ENCODE measurements around the gene HSD11B1. TPM values are rescaled to one million over a fixed set of nuclear protein-coding genes. Genes with fewer than 3 reads are reported as not detected.

Gene HSD11B1
- polyA plus RNA-seq, 1 donor (not counting 4 experiments of a cell fraction or from before 2014, with no cell fraction given), result 2.7 TPM

DNA sequence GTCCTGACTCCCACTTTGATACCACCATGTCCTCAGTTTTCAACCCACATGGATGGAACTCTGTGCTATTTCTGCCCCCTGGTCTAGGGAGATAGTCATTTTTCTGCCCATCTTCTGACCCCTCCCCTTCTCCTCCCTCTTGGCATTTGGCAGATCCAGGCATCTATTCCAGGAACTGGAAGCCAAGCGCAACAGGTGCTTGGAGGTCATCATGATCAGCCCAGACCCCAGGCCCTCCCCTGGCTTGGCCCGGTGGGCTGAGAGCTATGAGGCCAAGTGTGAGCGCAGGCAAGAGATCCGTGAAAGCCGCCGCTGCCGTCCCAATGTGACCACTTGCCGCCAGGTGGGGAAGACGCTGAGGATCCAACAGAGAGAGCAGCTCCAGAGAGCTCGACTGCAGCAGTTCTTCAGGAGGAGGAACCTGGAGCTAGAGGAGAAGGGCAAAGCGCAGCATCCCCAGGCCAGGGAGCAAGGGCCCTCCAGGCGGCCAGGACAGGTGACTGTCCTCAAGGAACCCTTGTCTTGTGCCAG lies 55.2 kb downstream of the HSD11B1 start:
- Histone ChIP-seq H2AFZ (ENCODE audit: control insufficient read depth, low read length) (no peak overlapping the region), H3K27me3 (ENCODE audit: control insufficient read depth, extremely low read depth, insufficient read depth, low read length) (no peaks in the 10 kb centered on the region), H3K9me1 (ENCODE audit: control insufficient read depth, extremely low read depth, insufficient read depth, low read length) (no peaks in the 10 kb centered on the region), H3K4me1 (ENCODE audit: control insufficient read depth, extremely low read depth, insufficient read depth, low read length) (no peaks in the 10 kb centered on the region), H4K20me1 (ENCODE audit: control insufficient read depth, extremely low read depth, insufficient read depth, low read length) (no peaks in the 10 kb centered on the region), H3K79me2 (ENCODE audit: control insufficient read depth, insufficient read depth, low read length) (no peaks in the 10 kb centered on the region), H3K4me3 (ENCODE audit: control insufficient read depth in 2 of 3, extremely low read depth in 1 of 3, insufficient read depth in 2 of 3, low read depth in 1 of 3, low read length in 3 of 3) (no peak overlapping the region), H3K4me2 (ENCODE audit: control insufficient read depth, extremely low read depth, insufficient read depth, low read depth, low read length) (no peak overlapping the region), H3K27ac (ENCODE audit: control insufficient read depth, insufficient read depth, low read length) (no peak overlapping the region), H3K9me3 (ENCODE audit: control insufficient read depth, low read depth, low read length) (no peaks in the 10 kb centered on the region), H3K36me3 (ENCODE audit: control insufficient read depth in 2 of 2, extremely low read depth in 1 of 2, insufficient read depth in 2 of 2, low read length in 2 of 2) (no peaks in the 10 kb centered on the region), H3K9ac (ENCODE audit: control insufficient read depth, extremely low read depth, insufficient read depth, low read length) (no peak overlapping the region)
- dilution Hi-C loops (cut with MboI; ENCODE audit: extremely low pct_ligation_motif_present, low sequenced_read_pairs), result no loop called here
- DNase-seq (ENCODE audit: low read depth, low spot score) (no peak), FAIRE-seq (no peak)
- TF ChIP-seq EZH2 (IDR thresholded peaks at IDR 0.05; ENCODE audit: low read length), result no peak
- TF ChIP-seq, protein P1, sequence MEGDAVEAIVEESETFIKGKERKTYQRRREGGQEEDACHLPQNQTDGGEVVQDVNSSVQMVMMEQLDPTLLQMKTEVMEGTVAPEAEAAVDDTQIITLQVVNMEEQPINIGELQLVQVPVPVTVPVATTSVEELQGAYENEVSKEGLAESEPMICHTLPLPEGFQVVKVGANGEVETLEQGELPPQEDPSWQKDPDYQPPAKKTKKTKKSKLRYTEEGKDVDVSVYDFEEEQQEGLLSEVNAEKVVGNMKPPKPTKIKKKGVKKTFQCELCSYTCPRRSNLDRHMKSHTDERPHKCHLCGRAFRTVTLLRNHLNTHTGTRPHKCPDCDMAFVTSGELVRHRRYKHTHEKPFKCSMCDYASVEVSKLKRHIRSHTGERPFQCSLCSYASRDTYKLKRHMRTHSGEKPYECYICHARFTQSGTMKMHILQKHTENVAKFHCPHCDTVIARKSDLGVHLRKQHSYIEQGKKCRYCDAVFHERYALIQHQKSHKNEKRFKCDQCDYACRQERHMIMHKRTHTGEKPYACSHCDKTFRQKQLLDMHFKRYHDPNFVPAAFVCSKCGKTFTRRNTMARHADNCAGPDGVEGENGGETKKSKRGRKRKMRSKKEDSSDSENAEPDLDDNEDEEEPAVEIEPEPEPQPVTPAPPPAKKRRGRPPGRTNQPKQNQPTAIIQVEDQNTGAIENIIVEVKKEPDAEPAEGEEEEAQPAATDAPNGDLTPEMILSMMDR (optimal IDR thresholded peaks at IDR 0.05 in 1 of 3, IDR thresholded peaks at IDR 0.05 in 1 of 3, conservative IDR thresholded peaks at IDR 0.05 in 1 of 3; ENCODE audit: extremely low read depth in 1 of 3, insufficient read depth in 2 of 3, low read length in 3 of 3), result no peak

DNA sequence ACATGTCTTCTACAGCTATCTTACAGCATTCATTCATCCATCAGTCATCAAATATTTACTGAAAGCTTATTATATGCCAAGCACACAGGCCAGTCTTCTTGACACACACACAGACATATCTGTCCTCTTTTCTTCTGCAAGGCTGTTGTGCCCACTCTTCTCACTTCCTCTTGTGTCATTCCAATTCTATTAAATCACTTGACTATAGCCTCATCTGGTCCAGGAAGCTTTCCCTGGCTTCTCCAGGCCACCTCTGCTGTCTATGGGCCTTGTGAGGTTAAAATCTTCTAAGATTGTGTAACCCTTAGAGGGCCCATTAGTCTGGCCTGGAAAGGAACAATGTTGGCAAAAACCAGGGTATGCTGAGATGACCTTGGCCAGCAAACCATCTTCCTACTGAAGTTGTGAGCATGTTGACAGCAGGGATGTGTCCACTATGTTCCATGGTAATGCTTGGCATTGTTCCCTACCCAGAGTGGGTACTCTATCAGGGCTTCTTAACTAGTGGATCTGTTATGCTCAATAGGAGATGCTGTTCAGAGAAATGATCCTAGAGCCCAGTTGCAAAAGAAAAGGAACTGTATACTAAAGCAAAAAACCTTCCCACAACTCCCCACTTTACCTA lies 56.5 kb downstream of the HSD11B1 start:
- H3K4me2 ChIP-seq (ENCODE audit: control insufficient read depth, extremely low read depth, insufficient read depth, low read depth, low read length), result no peak overlapping the region
- H3K79me2 ChIP-seq (ENCODE audit: control insufficient read depth, insufficient read depth, low read length), result no peaks in the 10 kb centered on the region
- no peak overlapping the region for H3K9ac ChIP-seq (ENCODE audit: control insufficient read depth, extremely low read depth, insufficient read depth, low read length)
- DNase-seq (ENCODE audit: low read depth, low spot score) (no peak), FAIRE-seq (no peak)
- no peak overlapping the region for H2AFZ ChIP-seq (ENCODE audit: control insufficient read depth, low read length)
- no peak overlapping the region for H3K27ac ChIP-seq (ENCODE audit: control insufficient read depth, insufficient read depth, low read length)
- H3K36me3 ChIP-seq (ENCODE audit: control insufficient read depth in 2 of 2, extremely low read depth in 1 of 2, insufficient read depth in 2 of 2, low read length in 2 of 2), result no peaks in the 10 kb centered on the region
- dilution Hi-C loops (cut with MboI; ENCODE audit: extremely low pct_ligation_motif_present, low sequenced_read_pairs), result no loop called here
- H3K9me3 ChIP-seq (ENCODE audit: control insufficient read depth, low read depth, low read length), result no peaks in the 10 kb centered on the region
- TF ChIP-seq, protein P1 (optimal IDR thresholded peaks at IDR 0.05 in 1 of 3, IDR thresholded peaks at IDR 0.05 in 1 of 3, conservative IDR thresholded peaks at IDR 0.05 in 1 of 3; ENCODE audit: extremely low read depth in 1 of 3, insufficient read depth in 2 of 3, low read length in 3 of 3), result no peak
- TF ChIP-seq EZH2 (IDR thresholded peaks at IDR 0.05; ENCODE audit: low read length), result no peak
- no peaks in the 10 kb centered on the region for H3K9me1 ChIP-seq (ENCODE audit: control insufficient read depth, extremely low read depth, insufficient read depth, low read length)
- no peaks in the 10 kb centered on the region for H3K4me1 ChIP-seq (ENCODE audit: control insufficient read depth, extremely low read depth, insufficient read depth, low read length)
- H3K4me3 ChIP-seq (ENCODE audit: control insufficient read depth in 2 of 3, extremely low read depth in 1 of 3, insufficient read depth in 2 of 3, low read depth in 1 of 3, low read length in 3 of 3), result no peak overlapping the region
- no peaks in the 10 kb centered on the region for H4K20me1 ChIP-seq (ENCODE audit: control insufficient read depth, extremely low read depth, insufficient read depth, low read length)
- no peaks in the 10 kb centered on the region for H3K27me3 ChIP-seq (ENCODE audit: control insufficient read depth, extremely low read depth, insufficient read depth, low read length)
